OCI-LY1 (cell line): Measurements from ENCODE around the gene PRXL2B.

Experiments
- H2AFZ ChIP-seq: fragments of 200-600 bp; sonication (generic), shearing (Covaris generic); 2 replicates; pipeline ENCODE4 v1.6.0; 2014; ENCODE audit warnings: antibody characterized with exemption, mild to moderate bottlenecking, low read length
- H3F3A ChIP-seq: fragments of 200-600 bp; sonication (generic), shearing (Covaris generic); 2 replicates; pipeline ENCODE4 v1.6.0; 2014; ENCODE audit warnings: mild to moderate bottlenecking, antibody characterized with exemption, low read length, moderate library complexity; ENCODE audit not compliant: insufficient read depth
- H3K27ac ChIP-seq: fragments of 200-600 bp; sonication (generic); 2 replicates; pipeline ENCODE4 v1.5.1; 2014; ENCODE audit warnings: low read length, mixed run types, mild to moderate bottlenecking, low read depth; ENCODE audit not compliant: poor library complexity, severe bottlenecking
- H3K27me3 ChIP-seq: fragments of 200-600 bp; sonication (generic); 2 replicates; pipeline ENCODE4 v1.6.0; 2014; ENCODE audit warnings: antibody characterized with exemption, mild to moderate bottlenecking, low read length, moderate library complexity; ENCODE audit not compliant: insufficient read depth
- H3K36me3 ChIP-seq: fragments of 200-600 bp; sonication (generic); 2 replicates; pipeline ENCODE4 v1.6.1; 2014; ENCODE audit warnings: mild to moderate bottlenecking, antibody characterized with exemption, low read length, moderate library complexity, mixed read lengths; ENCODE audit not compliant: insufficient read depth
- H3K4me1 ChIP-seq: fragments of 200-600 bp; sonication (generic); 2 replicates; pipeline ENCODE4 v1.5.1; 2014; ENCODE audit warnings: mild to moderate bottlenecking, low read length, moderate library complexity; ENCODE audit not compliant: insufficient read depth, severe bottlenecking
- H3K4me2 ChIP-seq: fragments of 200-600 bp; sonication (generic), shearing (Covaris generic); 2 replicates; pipeline ENCODE4 v1.6.1; 2014; ENCODE audit warnings: low read length
- H3K4me3 ChIP-seq: fragments of 200-600 bp; sonication (generic); 2 replicates; pipeline ENCODE4 v1.5.1; 2014; ENCODE audit warnings: low read length, low read depth, mild to moderate bottlenecking, mixed read lengths; ENCODE audit not compliant: poor library complexity, severe bottlenecking
- H3K79me2 ChIP-seq: fragments of 200-600 bp; shearing (Covaris generic); 2 replicates; pipeline ENCODE4 v1.6.1; 2016; ENCODE audit warnings: mixed run types, low read length, mixed read lengths; ENCODE audit not compliant: insufficient read depth
- H3K9ac ChIP-seq: fragments of 200-600 bp; sonication (generic), shearing (Covaris generic); 2 replicates; pipeline ENCODE4 v1.6.1; 2014; ENCODE audit warnings: mild to moderate bottlenecking, low read length, mixed read lengths
- H3K9me2 ChIP-seq: fragments of 200-600 bp; sonication (generic), shearing (Covaris generic); 2 replicates; pipeline ENCODE4 v1.6.1; 2014; ENCODE audit warnings: low read depth, mild to moderate bottlenecking, low read length, mixed read lengths
- H3K9me3 ChIP-seq: fragments of 200-600 bp; shearing (Covaris generic); 2 replicates; pipeline ENCODE4 v1.6.1; 2014; ENCODE audit warnings: low read length, mixed read lengths
- H4K20me1 ChIP-seq: fragments of 200-600 bp; sonication (generic), shearing (Covaris generic); 2 replicates; pipeline ENCODE4 v1.6.0; 2016; ENCODE audit warnings: mild to moderate bottlenecking, low read length; ENCODE audit not compliant: insufficient read depth
- CTCF ChIP-seq: fragments of 200-600 bp; sonication (generic), shearing (Covaris generic); IDR thresholded peaks from 2 replicates; pipeline ENCODE4 v1.5.1; 2017; ENCODE audit warnings: mild to moderate bottlenecking, antibody characterized with exemption, low read length, moderate library complexity, mixed read lengths
- EZH2 ChIP-seq: fragments of 200-600 bp; sonication (generic), shearing (Covaris generic); IDR thresholded peaks from 2 replicates; pipeline ENCODE4 v1.8.0; 2017; ENCODE audit warnings: borderline replicate concordance, mixed run types, mild to moderate bottlenecking, antibody characterized with exemption, low read length, moderate library complexity, mixed read lengths

The PRXL2B gene

GRCh38 chr1:2591233-2591580 lies 4.6 kb downstream of the PRXL2B start:
- Histone ChIP-seq H2AFZ (no peak overlapping the region), H3K27me3 (no peaks in the 10 kb centered on the region; the same call in 1 of the 2 replicates), H3F3A (no peaks in the 10 kb centered on the region)

GRCh38 chr1:2591581-2592261 lies 5.1 kb downstream of the PRXL2B start:
- H4K20me1 ChIP-seq, result no peaks in the 10 kb centered on the region
- H3K79me2 ChIP-seq, result no peaks in the 10 kb centered on the region
- no peak overlapping the region for H3K9ac ChIP-seq
- peaks cover 6% of the 10 kb centered on the region for H3K4me1 ChIP-seq
- H2AFZ ChIP-seq, result no peak overlapping the region
- no peak overlapping the region for H3K4me3 ChIP-seq
- no peak overlapping the region for H3K4me2 ChIP-seq
- TF ChIP-seq CTCF, result no peak
- no peaks in the 10 kb centered on the region; the same call in 1 of the 2 replicates for H3K27me3 ChIP-seq
- H3F3A ChIP-seq, result no peaks in the 10 kb centered on the region
- no peaks in the 10 kb centered on the region for H3K36me3 ChIP-seq
- H3K27ac ChIP-seq, result no peak overlapping the region
- no peaks in the 10 kb centered on the region for H3K9me3 ChIP-seq
- no peaks in the 10 kb centered on the region for H3K9me2 ChIP-seq

More at GRCh38 chr1:2591233-2591580, 4.6 kb downstream of the PRXL2B start:
- no peaks in the 10 kb centered on the region for H3K36me3 ChIP-seq
- H3K9ac ChIP-seq, result no peak overlapping the region
- H3K4me2 ChIP-seq, result no peak overlapping the region
- H3K27ac ChIP-seq, result no peak overlapping the region
- H3K9me2 ChIP-seq, result no peaks in the 10 kb centered on the region
- H3K79me2 ChIP-seq, result no peaks in the 10 kb centered on the region
- peaks cover 6% of the 10 kb centered on the region for H3K4me1 ChIP-seq
- no peaks in the 10 kb centered on the region for H4K20me1 ChIP-seq
- no peaks in the 10 kb centered on the region for H3K9me3 ChIP-seq
- TF ChIP-seq CTCF (no peak), EZH2 (no peak)
- H3K4me3 ChIP-seq, result no peak overlapping the region

GRCh38 chr1:2592672-2593071 lies 6.1 kb downstream of the PRXL2B start:
- TF ChIP-seq EZH2, result no peak
- TF ChIP-seq CTCF, result no peak
- H3F3A ChIP-seq, result no peaks in the 10 kb centered on the region
- no peak overlapping the region for H2AFZ ChIP-seq
- no peak overlapping the region for H3K9ac ChIP-seq
- no peaks in the 10 kb centered on the region for H3K9me2 ChIP-seq
- no peaks in the 10 kb centered on the region for H3K4me1 ChIP-seq
- H3K79me2 ChIP-seq, result no peaks in the 10 kb centered on the region
- H3K4me2 ChIP-seq, result no peak overlapping the region
- H3K36me3 ChIP-seq, result no peaks in the 10 kb centered on the region
- H3K27me3 ChIP-seq, result no peaks in the 10 kb centered on the region; the same call in 1 of the 2 replicates
- no peaks in the 10 kb centered on the region for H3K9me3 ChIP-seq
- no peaks in the 10 kb centered on the region for H4K20me1 ChIP-seq
- no peak overlapping the region for H3K27ac ChIP-seq
- H3K4me3 ChIP-seq, result no peak overlapping the region
